ENCODE results near the gene NDUFS1.
"Not testable (repeated sequence)": the region's sequence is repeated elsewhere in the genome, so short reads cannot be mapped to it uniquely, and the experiment has no call there.

Gene NDUFS1

DNA sequence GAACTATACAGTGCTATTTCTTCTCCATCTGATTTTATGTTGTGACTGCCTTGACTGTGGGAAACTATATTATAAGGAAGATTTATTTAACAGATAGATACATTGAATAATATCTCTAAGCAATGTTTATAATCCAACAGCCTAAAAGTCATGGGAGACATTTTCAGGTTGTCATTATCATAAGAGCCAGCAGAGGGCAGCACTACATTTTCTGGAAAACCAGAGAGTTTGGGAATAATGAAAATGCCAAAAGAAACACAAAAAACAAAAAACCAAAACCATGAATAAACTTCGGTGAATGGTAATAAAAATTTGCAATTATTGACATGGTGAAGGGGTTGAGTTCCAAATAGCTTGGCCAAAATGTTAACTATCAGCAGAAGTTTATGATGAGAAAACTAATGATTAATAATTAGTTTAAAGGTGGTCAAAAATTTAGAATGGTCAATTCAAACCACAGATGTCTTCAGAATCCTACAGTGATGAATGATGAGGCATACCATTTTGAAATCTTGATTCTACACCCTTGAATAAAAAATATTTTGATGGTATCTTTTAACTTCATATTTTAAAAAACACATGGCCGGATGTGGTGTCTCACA, 5.1 kb upstream of the NDUFS1 start:
- WGBS, 2 experiments: 83 to 88% methylated on average over 2 of the region's 2 CpGs
- Histone ChIP-seq H3K9me3 (ENCODE audit: control insufficient read depth, low read length) (no peaks in the 10 kb centered on the region), H3K4me3 (ENCODE audit: insufficient read depth, low read depth, low read length) (no peak overlapping the region), H3K4me1 (ENCODE audit: control insufficient read depth, insufficient read depth, low read length) (no peaks in the 10 kb centered on the region), H3K27me3 (ENCODE audit: control insufficient read depth, insufficient read depth, low read length, poor library complexity, severe bottlenecking) (no peaks in the 10 kb centered on the region), H3K27ac (ENCODE audit: insufficient read depth, low read depth, low read length, poor library complexity, severe bottlenecking) (no peak overlapping the region), H3K36me3 (ENCODE audit: control insufficient read depth, insufficient read depth, low read length) (peaks cover 24% of the 10 kb centered on the region)

DNA sequence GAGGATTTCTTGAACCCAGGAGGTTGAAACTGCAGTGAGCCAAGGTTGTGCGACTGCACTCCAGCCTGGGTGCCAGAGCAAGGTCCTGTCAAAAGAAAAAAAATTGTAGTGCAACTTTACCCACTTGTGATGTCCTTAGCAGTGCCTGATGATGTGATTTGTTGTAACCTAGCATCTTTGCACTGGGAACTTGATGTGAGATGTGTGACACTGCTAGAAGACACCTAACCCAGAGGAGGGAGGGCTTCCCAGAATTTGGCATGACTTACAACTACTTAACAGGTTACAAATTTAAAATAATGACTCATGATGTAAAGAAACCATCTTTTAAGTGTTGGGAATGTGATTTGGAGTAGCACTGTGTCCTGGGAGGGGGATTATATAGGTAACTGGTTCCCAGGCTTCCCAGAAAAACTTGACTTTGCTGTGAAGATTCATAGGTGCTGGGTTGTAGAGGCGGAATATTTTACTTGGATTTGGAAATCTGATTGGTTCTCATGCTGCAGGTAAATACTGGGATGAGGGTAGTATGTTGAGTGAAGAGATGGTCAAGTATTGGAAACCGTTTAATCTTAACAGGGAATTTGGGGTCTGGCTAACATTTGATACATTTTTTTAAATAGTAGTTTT, 4.1 kb upstream of the NDUFS1 start:
- Histone ChIP-seq H3K27ac (ENCODE audit: insufficient read depth, low read depth, low read length, poor library complexity, severe bottlenecking) (no peak overlapping the region), H3K4me1 (ENCODE audit: control insufficient read depth, insufficient read depth, low read length) (no peaks in the 10 kb centered on the region), H3K9me3 (ENCODE audit: control insufficient read depth, low read length) (no peaks in the 10 kb centered on the region), H3K27me3 (ENCODE audit: control insufficient read depth, insufficient read depth, low read length, poor library complexity, severe bottlenecking) (no peaks in the 10 kb centered on the region), H3K36me3 (ENCODE audit: control insufficient read depth, insufficient read depth, low read length) (peaks cover 24% of the 10 kb centered on the region), H3K4me3 (ENCODE audit: insufficient read depth, low read depth, low read length) (no peak overlapping the region)
- WGBS, 2 experiments: 94% methylated on average over 3 of the region's 3 CpGs

DNA sequence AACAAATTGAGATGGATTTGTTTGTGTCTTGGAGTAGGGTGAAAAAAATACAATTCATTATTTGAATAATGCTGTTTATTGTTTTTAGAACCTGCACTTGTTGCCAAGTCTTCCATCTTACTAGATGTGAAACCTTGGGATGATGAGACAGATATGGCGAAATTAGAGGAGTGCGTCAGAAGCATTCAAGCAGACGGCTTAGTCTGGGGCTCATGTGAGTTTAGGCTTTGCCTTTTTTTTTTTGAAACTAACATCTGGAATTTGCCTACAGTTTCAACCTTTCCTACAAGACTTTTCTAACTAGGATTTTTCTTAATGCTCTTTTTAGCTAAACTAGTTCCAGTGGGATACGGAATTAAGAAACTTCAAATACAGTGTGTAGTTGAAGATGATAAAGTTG, 3.2 kb upstream of the NDUFS1 start:
- H3K36me3 ChIP-seq (ENCODE audit: control insufficient read depth, insufficient read depth, low read length): peaks cover 24% of the 10 kb centered on the region
- H3K4me1 ChIP-seq (ENCODE audit: control insufficient read depth, insufficient read depth, low read length); H3K27ac ChIP-seq (ENCODE audit: insufficient read depth, low read depth, low read length, poor library complexity, severe bottlenecking); H3K9me3 ChIP-seq (ENCODE audit: control insufficient read depth, low read length); H3K27me3 ChIP-seq (ENCODE audit: control insufficient read depth, insufficient read depth, low read length, poor library complexity, severe bottlenecking); H3K4me3 ChIP-seq (ENCODE audit: insufficient read depth, low read depth, low read length): not testable (repeated sequence)
- WGBS, 2 experiments: 90 to 96% methylated on average over 3 to 4 of the region's 4 CpGs

DNA sequence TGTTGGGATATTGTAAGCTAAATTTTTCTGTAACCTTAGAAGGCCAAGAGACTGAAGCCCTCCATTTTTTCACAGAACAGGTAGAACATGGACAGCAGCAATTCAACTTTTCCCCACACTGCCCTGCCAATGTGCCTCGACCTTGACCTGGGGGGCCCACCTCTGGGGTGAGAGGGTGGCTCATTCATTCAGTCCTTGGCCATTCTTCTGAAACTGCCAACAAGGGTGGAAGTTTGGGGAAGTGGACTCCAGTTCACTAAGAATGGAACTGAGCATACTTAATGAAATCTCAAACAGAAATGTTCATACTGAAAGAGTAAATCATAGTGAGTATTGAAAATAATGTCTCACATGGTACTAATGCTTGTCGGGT, 1.5 kb upstream of the NDUFS1 start:
- Histone ChIP-seq H3K4me1 (ENCODE audit: control insufficient read depth, insufficient read depth, low read length) (no peaks in the 10 kb centered on the region), H3K9me3 (ENCODE audit: control insufficient read depth, low read length) (no peaks in the 10 kb centered on the region), H3K4me3 (ENCODE audit: insufficient read depth, low read depth, low read length) (peak overlapping the region; percentile 85), H3K27me3 (ENCODE audit: control insufficient read depth, insufficient read depth, low read length, poor library complexity, severe bottlenecking) (no peaks in the 10 kb centered on the region), H3K27ac (ENCODE audit: insufficient read depth, low read depth, low read length, poor library complexity, severe bottlenecking) (no peak overlapping the region), H3K36me3 (ENCODE audit: control insufficient read depth, insufficient read depth, low read length) (peaks cover 28% of the 10 kb centered on the region)
- WGBS, 2 experiments: 57 to 69% methylated on average over 2 of the region's 2 CpGs

DNA sequence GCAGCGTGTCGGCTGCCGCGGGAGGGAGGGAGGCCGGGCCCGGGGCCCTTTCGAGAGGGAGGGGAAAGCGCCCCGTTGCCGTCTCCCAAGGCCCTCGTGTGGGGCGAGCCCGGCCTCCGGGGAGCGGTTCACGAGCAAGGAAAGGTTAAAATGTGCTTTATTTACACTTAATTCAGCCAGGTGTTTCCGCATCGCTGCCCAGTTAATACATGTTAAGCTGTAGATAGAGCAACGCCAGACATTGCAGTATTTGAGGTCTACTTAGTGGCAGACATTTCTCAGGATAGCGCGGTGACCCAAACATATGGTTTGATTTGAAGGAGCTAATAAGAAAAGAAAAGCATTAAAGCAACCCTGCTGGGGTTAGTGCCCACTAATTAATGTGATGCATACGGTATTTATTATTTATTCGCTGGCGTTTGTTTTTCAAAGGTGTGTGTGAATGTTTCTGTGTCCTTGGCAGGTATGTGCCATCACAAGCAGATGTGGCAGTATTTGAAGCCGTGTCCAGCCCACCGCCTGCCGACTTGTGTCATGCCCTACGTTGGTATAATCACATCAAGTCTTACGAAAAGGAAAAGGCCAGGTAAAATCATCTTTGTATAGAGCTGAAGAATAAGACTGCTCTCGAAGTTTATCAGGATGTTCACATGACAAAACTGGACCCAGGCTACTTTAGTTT, 1.0 kb upstream of the NDUFS1 start:
- H3K4me1 ChIP-seq (ENCODE audit: control insufficient read depth, insufficient read depth, low read length): no peaks in the 10 kb centered on the region
- no peaks in the 10 kb centered on the region for H3K9me3 ChIP-seq (ENCODE audit: control insufficient read depth, low read length)
- 6 to 8% methylated on average over 30 of the region's 30 CpGs for WGBS, 2 experiments
- peaks cover 28% of the 10 kb centered on the region for H3K36me3 ChIP-seq (ENCODE audit: control insufficient read depth, insufficient read depth, low read length)
- H3K27me3 ChIP-seq (ENCODE audit: control insufficient read depth, insufficient read depth, low read length, poor library complexity, severe bottlenecking): no peaks in the 10 kb centered on the region
- peak overlapping the region; percentile 85 for H3K4me3 ChIP-seq (ENCODE audit: insufficient read depth, low read depth, low read length)
- H3K27ac ChIP-seq (ENCODE audit: insufficient read depth, low read depth, low read length, poor library complexity, severe bottlenecking): peak overlapping the region; percentile 73

DNA sequence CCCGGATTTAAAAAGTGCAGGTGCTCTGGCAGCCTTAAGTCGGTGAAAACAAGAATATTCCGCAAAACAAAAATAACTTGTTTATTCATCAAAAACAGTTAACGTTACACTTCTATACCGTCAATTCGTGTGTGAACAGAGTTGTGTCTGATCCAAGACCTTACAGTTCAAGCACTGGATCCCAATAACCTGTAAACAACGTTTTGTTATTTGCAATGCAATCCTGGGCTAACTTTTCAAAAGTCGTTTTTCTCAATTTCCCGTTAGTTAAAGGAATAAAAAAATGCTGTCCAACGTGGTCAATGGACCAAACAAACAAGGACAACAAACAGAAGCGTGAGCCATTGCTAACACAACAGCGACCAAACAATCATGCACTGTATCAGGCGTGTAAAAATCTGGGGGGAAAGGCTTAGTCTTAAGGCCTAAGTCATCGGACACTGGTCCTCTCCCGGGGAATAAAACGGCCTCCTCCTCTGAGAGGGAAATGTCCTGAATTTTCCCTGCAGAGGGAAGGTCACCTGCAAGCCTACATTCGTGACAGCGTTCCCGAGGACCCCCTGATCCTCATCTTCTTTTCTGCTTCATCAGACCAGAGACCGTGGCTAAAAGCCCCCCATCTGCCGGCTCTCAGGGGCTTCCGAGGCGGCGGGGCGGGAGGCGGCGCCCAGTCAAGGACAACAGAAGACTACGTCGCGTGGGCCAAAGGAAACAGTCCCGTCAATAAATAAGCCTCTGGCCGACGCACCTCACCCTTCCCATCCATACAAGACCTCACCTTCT, 490 bp downstream of the NDUFS1 start:
- WGBS, 2 experiments: 1% methylated on average over 33 of the region's 33 CpGs
- peaks cover 28% of the 10 kb centered on the region for H3K36me3 ChIP-seq (ENCODE audit: control insufficient read depth, insufficient read depth, low read length)
- no peaks in the 10 kb centered on the region for H3K4me1 ChIP-seq (ENCODE audit: control insufficient read depth, insufficient read depth, low read length)
- no peaks in the 10 kb centered on the region for H3K9me3 ChIP-seq (ENCODE audit: control insufficient read depth, low read length)
- H3K4me3 ChIP-seq (ENCODE audit: insufficient read depth, low read depth, low read length): peak overlapping the region; percentile 85
- H3K27me3 ChIP-seq (ENCODE audit: control insufficient read depth, insufficient read depth, low read length, poor library complexity, severe bottlenecking): no peaks in the 10 kb centered on the region
- peak overlapping the region; percentile 64 for H3K27ac ChIP-seq (ENCODE audit: insufficient read depth, low read depth, low read length, poor library complexity, severe bottlenecking)

DNA sequence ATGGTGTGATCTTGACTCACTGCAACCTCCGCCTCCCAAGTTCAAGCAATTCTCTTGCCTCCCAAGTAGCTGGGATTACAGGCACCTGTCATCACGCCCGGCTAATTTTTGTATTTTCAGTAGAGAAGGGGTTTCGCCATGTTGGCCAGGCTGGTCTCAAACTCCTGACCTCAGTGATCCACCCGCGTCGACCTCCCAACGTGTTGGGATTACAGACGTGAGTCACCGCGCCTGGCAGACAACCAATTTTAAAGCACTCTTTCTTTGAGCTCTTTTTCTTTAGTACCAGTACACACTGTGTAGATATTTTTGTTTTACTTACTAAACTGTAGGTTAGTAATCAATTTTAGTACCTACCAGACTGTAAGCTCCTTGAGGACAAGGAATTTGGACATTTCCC, 2.2 kb downstream of the NDUFS1 start:
- not testable (repeated sequence) for H3K27ac ChIP-seq (ENCODE audit: insufficient read depth, low read depth, low read length, poor library complexity, severe bottlenecking); H3K27me3 ChIP-seq (ENCODE audit: control insufficient read depth, insufficient read depth, low read length, poor library complexity, severe bottlenecking); H3K9me3 ChIP-seq (ENCODE audit: control insufficient read depth, low read length); H3K4me3 ChIP-seq (ENCODE audit: insufficient read depth, low read depth, low read length); H3K4me1 ChIP-seq (ENCODE audit: control insufficient read depth, insufficient read depth, low read length)
- WGBS, 2 experiments: 88 to 95% methylated on average over 11 of the region's 11 CpGs
- peaks cover 13% of the 10 kb centered on the region for H3K36me3 ChIP-seq (ENCODE audit: control insufficient read depth, insufficient read depth, low read length)

DNA sequence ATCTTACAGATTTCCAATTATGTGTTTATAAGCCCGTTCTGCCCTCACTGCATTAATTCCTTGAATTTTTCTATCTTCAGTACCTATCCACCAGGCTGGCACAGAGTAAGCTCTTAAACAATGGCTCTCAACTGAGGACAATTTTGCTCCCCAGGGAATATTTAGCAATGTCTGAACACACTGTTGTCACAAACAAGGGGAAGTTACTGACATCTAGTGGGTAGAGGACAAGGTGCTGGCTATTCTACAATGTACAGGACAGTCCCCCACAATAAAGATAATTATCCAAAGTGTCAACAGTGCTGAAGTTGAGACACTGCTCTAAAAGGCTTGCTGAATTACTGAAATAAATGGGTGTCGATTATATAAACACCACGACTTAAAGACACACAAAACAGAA, 5.0 kb downstream of the NDUFS1 start:
- Histone ChIP-seq H3K27ac (ENCODE audit: insufficient read depth, low read depth, low read length, poor library complexity, severe bottlenecking) (no peak overlapping the region), H3K4me3 (ENCODE audit: insufficient read depth, low read depth, low read length) (no peak overlapping the region), H3K27me3 (ENCODE audit: control insufficient read depth, insufficient read depth, low read length, poor library complexity, severe bottlenecking) (no peaks in the 10 kb centered on the region), H3K36me3 (ENCODE audit: control insufficient read depth, insufficient read depth, low read length) (peaks cover 3% of the 10 kb centered on the region), H3K9me3 (ENCODE audit: control insufficient read depth, low read length) (no peaks in the 10 kb centered on the region), H3K4me1 (ENCODE audit: control insufficient read depth, insufficient read depth, low read length) (no peaks in the 10 kb centered on the region)
- WGBS, 2 experiments: 97 to 98% methylated on average over 2 to 3 of the region's 3 CpGs

DNA sequence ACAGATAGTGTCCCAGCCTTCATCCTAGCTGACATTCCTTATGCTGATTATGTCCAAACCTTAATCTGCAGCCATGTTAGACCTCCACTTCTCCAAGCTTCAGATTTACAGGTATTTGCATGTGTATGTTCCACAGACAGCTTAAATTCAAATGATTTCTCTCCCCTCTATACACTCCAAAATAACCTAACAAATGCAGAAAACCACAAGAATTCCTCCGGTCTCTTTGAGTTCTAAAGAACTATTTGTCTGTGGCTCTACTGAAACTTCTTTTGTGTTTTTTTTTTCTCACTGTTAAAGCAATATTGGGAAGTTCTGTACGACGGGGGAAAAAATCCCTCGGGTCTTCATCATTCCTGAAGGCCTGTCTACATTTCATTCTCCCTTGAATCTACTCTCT, 8.6 kb downstream of the NDUFS1 start:
- Histone ChIP-seq H3K4me1 (ENCODE audit: control insufficient read depth, insufficient read depth, low read length) (no peaks in the 10 kb centered on the region), H3K27ac (ENCODE audit: insufficient read depth, low read depth, low read length, poor library complexity, severe bottlenecking) (no peak overlapping the region), H3K9me3 (ENCODE audit: control insufficient read depth, low read length) (no peaks in the 10 kb centered on the region), H3K36me3 (ENCODE audit: control insufficient read depth, insufficient read depth, low read length) (peaks cover 19% of the 10 kb centered on the region), H3K27me3 (ENCODE audit: control insufficient read depth, insufficient read depth, low read length, poor library complexity, severe bottlenecking) (no peaks in the 10 kb centered on the region), H3K4me3 (ENCODE audit: insufficient read depth, low read depth, low read length) (no peak overlapping the region)
- WGBS, 2 experiments: 94% methylated on average over 4 of the region's 4 CpGs

DNA sequence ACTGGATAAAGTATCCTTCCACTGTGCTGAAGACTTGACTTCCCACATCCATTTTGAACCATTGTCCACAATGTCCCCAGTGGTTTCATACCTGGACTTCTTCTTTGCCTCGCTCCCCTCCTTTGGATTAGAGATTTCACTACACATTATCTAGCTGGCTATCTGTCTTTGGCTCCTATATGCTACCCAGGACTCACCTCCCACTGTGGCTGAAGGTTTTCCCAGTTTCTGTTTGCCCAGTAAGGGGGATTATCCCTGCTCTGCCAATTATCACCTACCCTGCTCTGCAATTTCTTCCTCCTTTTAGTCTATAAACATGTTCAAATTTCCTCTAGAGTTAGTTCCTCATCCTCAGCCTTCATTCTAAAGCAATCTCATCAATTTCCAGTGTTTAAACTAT, 9.1 kb downstream of the NDUFS1 start:
- Histone ChIP-seq H3K27ac (ENCODE audit: insufficient read depth, low read depth, low read length, poor library complexity, severe bottlenecking) (no peak overlapping the region), H3K4me3 (ENCODE audit: insufficient read depth, low read depth, low read length) (no peak overlapping the region), H3K9me3 (ENCODE audit: control insufficient read depth, low read length) (no peaks in the 10 kb centered on the region), H3K4me1 (ENCODE audit: control insufficient read depth, insufficient read depth, low read length) (no peaks in the 10 kb centered on the region), H3K27me3 (ENCODE audit: control insufficient read depth, insufficient read depth, low read length, poor library complexity, severe bottlenecking) (no peaks in the 10 kb centered on the region), H3K36me3 (ENCODE audit: control insufficient read depth, insufficient read depth, low read length) (peaks cover 22% of the 10 kb centered on the region)
- 97 to 98% methylated on average over 1 of the region's 1 CpG for WGBS, 2 experiments

Measured in ectodermal cell (in vitro differentiated cells).